Endometrial microvascular endothelial cells (primary cell): ENCODE results near the gene NR1H4. TPM values are rescaled to one million over a fixed set of nuclear protein-coding genes. Genes with fewer than 3 reads are reported as not detected.
"Not testable (repeated sequence)": the region's sequence is repeated elsewhere in the genome, so short reads cannot be mapped to it uniquely, and the experiment has no call there.

Source experiments
- in situ Hi-C: cut with HindIII; loops from 2 replicates; pipeline ENCODE4 v1.10.0; 2017; ENCODE audit warnings: low sequenced_read_pairs, low pct_unique_long_range_greater_than_20kb; ENCODE audit errors: inconsistent ontology term
- total RNA-seq: library from RNA; depleted of rRNA; stranded (reverse); fragments of >200 nt; gene quantifications from one replicate; pipeline ENCODE4 v1.2.3, GENCODE V29; 2015; ENCODE audit errors: inconsistent ontology term

Gene NR1H4
- total RNA-seq, 1 donor from 2014 or later: not detected

DNA sequence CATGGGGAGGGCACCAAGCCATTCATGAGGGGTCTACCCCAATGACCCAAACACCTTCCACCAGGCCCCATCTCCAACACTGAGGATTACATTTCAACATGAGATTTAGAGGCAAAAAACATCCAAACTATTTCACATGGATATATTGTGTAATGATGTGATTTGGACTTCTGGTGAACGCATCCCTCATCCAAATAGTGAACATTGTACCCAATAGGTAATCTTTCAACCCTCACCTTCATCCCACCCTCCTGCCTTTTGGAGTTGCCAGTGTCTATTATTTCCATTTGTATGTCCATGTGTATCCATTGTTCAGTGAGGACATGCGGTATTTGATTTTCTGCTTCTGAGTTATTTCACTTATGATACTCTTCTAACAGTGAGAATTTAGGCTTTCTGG lies 83.7 kb downstream of the NR1H4 start:
- in situ Hi-C loops: no loop called here

DNA sequence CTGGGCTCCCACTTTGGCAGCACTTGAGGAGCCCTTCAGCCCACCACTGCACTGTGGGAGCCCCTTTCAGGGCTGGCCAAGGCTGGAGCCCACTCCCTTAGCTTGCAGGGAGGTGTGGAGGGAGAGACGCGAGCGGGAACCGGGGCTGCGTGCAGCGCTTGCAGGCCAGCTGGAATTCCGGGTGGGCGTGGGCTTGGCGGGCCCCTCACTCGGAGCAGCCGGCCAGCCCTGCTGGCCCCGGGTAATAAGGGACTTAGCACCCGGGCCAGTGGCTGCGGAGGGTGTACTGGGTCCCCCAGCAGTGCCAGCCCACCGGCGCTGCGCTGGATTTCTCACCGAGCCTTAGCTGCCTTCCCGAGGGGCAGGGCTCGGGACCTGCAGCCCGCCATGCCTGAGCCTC lies 85.6 kb downstream of the NR1H4 start:
- in situ Hi-C loops: not testable (repeated sequence)

DNA sequence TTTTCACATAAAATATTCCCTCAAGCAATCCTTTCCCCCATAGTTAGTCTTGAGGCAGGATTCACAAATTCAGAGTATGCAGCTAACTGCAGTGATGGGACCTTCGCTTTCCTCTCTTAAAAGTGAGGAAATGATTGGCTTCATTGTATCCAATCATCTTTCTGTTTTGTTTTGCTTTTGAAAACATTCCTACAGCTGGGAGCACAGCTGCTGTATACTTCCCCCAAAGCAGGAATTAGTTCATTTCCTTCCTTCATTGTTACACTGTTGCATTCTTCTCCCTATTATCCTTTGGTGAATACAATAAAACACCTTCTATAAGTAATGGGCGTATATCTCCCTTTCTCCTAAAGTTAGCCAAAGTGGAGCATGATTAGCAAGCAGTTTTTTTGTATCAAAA lies 90.4 kb downstream of the NR1H4 start:
- in situ Hi-C loops: no loop called here

DNA sequence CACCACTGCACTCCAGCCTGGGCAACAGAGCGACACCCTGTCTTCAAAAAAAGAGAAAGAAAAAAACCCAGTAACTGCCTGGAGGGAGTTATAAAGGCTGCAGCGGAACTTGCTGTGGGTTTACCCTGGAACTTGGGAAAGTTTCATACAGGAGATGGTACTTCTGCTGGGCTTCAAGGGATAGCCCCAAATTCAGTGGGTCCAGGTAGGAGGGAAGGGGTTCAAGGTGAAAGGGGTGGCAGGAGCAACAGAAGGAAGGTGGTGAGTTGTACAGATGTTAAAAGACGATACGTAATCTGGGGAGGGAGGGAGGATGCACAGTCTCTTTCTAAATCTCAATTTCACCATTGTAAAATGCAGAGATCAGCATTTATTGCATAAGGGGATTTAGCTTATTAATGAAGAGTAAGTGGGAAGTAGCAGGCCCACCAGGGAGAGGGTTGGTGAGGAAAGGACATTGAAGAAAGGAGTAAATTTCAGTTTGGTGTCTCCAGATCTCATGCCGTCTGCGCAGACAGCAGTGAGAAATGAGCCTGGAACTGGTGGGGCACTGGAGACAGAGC lies 91.3 kb downstream of the NR1H4 start:
- in situ Hi-C loops: no loop called here

DNA sequence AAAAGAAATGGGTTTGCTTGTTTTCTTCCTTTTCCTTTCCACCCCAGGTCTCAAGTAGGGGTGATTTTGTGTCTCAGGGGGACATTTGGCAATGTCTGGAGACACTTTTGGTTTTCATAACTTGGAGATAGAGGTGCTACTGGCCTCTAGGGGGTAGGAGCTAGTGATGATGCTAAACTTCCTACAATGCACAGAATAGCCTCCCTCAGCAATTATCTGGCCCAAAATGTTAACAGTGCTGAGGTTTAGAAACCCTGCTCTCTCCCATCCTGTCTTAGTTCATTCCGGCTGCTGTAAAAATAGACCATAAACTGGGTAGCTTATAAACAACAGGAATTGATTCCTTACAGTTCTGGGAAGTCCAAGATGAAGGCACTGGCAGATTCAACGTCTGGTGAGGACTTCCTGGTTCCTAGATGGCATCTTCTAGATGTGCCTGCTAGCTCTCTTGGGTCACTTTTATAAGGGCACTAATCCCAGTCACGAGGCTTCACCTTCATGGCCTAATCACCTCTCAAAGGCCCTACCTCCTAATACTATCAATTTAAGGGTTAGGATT lies 92.4 kb downstream of the NR1H4 start:
- in situ Hi-C loops: no loop called here

DNA sequence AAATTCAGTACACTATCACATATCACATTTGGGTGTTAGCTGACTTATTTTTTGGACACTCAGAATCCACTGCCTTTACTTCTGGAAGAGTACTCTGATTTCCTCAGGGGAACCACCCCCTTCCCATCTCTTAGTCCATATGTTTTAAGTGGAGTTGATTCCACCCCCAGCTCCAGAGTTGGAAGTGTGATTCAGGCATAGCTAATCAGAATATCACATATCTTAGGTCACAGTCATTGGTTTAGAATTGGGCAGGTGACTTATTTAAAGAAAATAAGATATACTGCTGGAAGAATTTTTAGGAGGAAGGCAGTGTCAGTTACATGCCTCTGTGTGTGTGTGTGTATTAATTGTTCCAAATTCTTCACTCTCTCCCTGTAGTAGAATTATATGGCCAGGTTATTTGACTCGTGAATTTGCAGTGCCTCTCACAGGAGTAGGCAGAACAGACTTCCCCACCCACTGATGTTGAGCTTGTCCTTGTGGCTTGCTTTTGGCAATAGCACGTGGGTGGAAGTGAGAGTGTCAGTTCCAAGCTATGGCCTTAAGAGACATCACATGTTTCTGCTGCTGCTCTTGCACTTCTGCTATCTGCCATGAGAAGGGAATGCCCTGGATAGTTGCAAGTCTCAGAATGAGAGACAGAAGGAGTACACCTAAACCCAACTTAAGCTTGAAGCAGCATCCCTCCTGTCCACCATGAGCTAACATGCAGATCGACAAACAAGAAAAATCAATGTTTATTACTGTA lies 93.4 kb downstream of the NR1H4 start:
- in situ Hi-C loops: no loop called here

DNA sequence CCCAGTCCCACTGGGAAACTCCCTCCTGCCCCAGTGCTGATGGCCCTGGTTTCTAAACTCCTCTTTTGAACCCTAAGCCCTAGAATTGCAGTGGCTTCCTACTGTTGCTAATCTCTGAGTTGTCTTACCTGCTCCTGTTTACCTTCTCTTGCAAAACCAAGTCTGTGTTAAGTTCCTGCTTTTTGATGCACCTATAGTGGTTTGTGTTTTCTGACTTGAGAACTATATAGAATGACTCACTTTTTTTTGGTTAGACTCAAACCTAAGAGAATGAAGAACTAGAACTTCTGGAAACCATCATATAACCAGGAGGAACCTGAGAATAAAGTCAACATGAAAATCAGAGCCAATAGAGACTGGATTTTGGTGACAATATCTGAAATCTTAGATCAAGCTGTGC lies 94.3 kb downstream of the NR1H4 start:
- in situ Hi-C loops: no loop called here

DNA sequence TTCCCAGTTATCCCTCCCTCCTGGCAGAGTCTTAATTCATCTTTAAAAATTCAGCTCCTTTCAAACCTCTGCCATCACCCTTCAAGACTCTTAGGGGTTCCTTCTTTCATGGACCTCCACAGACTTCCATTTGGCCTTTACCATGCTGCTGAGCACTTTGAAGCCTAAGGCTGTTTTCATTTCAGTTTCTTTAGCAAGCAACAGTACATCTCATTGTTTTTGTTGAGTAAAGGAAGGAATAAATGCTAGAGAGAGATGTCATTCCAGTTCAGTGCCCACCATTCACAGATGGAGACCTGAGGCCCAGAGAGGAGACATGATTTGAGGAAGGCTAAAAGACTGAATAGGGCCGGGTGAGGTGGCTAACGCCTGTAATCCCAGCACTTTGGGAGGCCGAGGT lies 98.5 kb downstream of the NR1H4 start:
- in situ Hi-C loops: no loop called here

DNA sequence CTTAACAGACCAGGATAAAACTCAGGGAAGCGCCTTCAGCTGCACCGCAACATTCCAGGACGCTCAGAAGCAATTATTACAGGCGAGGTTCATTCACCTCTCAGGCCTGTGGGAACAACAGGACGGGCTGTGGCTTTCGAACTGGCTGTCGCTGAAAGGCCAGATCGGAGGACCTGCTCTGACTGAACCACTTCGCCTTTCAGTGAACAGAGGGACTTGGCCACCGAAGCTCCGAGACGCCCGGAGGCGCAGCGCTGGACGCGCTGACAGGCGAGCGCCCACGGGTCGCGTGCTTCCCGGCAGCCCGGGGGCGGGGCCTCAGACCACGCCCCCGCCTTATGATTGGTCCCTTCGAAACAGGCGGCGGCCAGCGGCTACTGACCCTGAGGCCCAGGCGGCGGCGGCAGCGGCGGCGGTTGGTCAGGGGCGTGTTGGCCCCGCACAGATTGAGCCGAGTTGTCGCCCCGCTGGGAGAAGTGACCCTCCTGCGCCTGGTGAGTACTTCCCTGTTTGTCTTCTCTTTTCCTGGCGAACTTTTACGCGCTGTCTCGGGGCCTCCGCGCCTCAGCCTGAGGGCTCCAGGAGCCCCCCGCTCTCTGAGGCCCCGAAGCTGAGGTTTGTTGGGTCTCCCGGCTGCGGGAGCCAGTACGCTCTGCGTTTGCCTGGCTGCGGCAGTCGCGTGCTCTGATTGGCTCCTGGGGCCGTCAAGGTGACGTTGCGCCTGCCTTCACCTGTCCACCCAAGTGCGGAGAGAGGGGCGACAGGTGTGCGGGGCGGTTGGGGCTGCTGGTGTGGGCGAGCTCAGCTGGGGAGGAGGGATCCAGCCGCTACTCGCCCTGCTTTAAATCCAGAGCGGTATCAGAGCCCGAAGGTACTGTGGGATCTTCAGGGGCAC lies 99.9 kb downstream of the NR1H4 start, which contains the start of gene GAS2L3:
GAS2L3 (plus strand) TSS at position 393 of the 895 bp plus-strand sequence. CDS start 21,221 bp downstream, outside the sequence.
- in situ Hi-C loops: no loop called here

DNA sequence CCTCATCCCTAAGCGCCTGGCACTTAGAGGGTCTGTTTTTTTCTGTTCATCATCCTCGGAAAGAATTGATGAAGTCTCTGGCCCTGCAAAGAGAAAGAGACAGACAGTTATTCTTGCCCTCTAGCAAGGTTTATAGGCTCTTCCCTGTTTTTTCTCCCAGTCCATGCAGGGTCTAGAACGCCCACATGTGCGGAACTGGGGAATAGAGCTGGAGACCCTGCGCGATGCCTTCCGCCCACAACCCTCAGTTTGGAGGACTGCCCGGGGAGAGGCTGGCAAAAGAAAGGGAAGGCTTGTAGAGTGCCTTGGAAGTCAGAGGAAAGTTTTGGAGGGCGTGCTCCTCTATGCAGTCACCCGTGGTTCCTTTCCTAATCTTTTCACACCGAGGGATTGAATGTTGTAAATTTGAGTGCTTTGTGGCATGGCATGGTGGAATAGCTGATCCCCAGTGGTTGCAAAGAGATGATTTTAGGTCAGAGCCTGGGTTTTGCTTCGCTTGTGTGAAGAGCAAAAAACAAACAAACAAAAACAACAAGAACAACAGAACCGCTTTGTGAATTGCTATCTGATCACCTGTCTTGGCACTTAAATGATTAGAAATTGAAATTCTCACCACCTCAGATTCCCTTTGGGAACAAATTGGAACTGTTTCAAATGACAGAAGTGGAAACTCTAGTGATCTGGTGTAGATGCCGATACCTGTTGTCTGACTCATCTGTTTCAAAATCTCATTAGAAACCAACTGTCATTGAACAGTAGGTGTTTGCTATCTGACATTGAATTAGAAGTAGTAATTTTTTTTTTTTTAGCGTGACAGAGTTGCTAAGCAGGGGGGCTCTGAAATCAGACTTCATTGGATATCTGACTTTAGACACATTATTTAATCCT lies 100.8 kb downstream of the NR1H4 start:
- in situ Hi-C loops: no loop called here

DNA sequence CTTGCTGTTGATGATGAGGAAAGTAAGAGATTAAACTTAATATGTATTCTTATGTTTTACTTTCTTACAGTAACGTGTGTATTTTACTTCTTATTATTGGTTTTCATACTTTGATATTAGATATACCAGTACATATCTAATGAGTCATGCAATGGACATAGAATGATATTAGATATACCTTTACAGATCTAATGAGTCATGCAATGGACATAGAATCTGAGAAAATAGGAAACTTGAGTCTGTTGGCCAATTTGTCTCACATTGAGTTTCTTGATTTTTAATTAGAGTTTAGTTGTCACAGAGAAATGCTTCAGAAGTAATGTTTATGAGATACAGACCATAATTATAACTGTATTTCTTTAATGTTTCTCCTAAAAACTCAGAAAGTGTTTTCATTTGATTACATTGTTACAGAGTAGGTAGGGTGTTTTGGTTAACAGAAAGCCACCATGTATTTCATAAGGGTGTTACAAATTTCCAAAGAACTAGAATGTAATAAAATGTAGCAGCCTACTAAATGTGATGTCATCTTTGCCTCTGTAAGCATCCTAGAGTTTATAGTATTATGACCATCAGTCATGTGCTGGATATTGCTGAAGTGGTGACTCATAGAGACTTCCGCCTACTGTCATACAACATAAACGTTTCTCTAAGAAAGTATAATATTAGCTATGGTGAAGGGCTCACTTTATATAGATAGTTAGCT lies 102.8 kb downstream of the NR1H4 start:
- in situ Hi-C loops: no loop called here

DNA sequence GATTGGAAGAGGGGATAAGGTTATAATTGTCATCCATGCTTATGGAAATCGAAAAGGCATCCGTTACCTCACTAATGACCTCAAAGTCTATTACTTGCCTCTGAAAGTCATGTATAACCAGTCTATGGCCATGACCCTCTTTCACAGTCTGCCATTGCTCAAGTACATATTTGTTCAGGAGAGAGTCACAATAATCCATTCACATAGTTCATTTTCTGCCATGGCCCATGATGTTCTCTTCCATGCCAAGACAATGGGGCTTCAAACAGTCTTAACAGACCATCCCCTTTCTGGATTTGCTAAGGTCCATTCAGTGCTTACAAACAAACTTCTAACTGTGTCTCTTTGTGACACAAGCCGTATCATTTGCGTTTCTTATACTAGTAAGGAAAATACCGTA lies 105.3 kb downstream of the NR1H4 start:
- in situ Hi-C loops: no loop called here

DNA sequence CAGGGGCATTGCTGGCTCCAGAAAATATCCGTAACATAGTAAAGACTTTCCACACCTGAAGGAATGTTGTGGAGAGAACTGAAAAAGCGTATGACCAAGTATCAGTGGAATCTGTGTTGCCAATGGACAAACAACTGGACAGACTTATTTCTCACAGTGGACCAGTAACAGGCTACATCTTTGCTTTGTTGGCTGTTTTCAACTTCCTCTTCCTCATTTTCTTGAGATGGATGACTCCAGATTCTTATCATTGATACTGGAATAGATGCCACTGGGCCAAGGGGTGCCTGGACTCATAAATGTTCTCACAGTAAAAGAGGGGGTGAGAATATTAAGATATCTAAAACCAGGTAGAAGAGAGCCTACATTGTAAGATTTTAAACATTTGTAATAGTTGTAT lies 106.2 kb downstream of the NR1H4 start:
- in situ Hi-C loops: no loop called here

DNA sequence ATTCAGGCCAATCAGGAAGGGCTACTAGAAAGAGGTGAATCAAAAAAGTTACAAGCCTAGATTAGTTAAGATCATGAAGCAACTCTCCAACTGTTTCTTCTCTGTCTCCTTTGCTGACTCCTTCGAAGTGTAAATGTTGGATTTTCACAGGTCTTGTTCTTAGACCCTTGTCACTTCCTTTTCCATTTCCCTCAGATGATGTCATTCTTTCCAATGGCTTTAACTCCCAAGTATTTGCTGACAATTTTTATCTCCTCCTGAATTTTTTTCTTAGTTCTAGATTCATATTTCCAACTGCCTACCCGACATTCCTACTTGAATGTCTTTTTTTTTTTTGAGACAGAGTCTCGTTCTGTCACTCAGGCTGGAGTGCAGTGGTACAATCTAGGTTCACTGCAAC lies 110.6 kb downstream of the NR1H4 start:
- in situ Hi-C loops: no loop called here

DNA sequence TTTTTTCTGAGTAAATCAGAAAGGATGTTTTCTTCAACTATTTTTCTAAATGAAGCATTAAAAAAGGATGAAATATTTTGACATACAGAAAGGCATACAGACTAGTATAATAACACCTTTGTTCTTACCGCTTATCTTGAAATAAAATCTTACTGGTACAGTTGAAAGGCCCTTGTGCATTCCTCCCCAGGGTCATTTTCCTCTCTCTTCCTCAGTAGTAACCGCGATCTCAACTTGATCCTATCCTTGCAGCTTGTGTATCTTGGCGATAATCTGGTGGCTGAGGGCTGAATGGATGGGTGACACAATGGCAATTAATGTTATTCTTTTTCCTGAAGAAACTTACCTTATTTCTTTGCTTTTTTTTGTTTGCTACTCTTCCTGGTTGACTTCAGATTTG lies 118.3 kb downstream of the NR1H4 start:
- in situ Hi-C loops: no loop called here

DNA sequence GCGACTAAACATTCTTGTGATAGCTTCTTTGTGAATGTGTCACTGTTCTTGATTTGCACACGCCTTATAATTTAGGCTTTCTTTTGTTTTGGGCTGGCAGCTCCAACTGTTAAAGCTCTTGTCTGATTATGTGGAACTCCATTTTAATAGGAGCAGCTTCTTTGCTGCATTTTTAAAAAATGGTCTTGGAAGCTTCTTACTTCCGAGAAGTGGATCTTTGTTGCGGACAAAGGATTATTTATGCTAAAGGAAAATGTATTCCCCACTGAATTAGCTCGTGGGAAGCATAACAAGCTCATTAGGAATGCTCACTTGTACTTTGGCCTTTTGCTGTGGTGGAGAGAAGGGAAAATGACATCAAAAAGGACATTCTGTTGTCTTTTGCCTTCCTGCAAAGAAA lies 119.8 kb downstream of the NR1H4 start:
- in situ Hi-C loops: no loop called here

DNA sequence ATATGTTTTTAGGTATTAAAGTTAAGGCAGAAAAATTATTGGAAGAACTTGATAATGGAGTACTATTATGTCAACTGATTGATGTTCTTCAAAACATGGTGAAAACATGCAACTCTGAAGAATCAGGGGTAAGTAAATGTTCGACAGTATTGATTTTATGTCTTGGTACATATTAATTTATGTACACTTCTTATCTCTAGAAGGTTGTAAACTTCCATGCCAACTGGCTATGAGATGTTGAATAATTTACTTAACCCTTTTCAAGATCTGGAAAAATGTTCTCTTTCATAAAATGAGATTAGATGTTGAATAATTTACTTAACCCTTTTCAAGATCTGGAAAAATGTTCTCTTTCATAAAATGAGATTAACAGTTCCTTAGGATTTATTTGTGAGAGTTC lies 128.0 kb downstream of the NR1H4 start:
- in situ Hi-C loops: no loop called here

DNA sequence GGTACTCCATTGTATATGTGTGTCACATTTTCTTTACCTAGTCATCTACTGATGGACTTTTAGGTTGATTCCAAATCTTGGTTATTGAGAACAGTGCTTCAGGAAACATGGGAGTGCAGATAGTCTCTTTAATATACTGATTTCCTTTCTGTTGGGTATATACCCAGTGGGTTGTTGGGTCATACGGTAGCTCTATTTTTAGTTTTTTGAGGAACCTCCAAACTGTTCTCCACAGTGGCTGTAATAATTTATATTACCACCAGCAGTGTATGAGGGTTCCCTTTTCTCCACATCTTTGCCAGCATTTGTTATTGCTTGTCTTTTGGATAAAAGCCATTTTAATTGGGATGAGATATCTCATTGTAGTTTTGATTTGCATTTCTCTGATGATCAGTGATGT lies 129.3 kb downstream of the NR1H4 start:
- in situ Hi-C loops: not testable (repeated sequence)
